SKM-1 (cell line): ENCODE results near the gene CATSPER3.
"Not testable (repeated sequence)": the region's sequence is repeated elsewhere in the genome, so short reads cannot be mapped to it uniquely, and the experiment has no call there.

Experiments used
- DNase-seq: peaks from one replicate; lab custom pipeline; 2025; ENCODE audit not compliant: unreplicated experiment; lab: John Stamatoyannopoulos, UW

Gene CATSPER3

DNA sequence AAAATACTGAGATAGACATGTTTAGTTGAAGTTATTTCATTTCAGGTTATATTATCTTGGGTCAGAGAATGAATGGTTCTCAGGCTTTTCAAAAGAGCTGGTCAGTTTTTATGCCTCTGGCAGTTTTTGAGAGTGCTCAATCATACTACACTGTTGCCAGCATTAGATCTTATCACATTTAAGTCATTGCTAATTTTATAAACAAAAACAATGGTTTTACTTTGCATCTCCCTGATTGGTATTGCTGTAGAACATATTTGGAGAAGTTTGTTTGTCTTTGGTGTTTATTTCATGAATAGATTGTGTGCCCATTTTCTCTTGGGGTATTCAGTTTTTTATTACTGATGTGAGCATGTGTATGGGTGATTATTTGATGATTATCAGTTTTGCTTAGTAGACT is 1.5 kb downstream of the CATSPER3 start:
- DNase-seq: no peak

DNA sequence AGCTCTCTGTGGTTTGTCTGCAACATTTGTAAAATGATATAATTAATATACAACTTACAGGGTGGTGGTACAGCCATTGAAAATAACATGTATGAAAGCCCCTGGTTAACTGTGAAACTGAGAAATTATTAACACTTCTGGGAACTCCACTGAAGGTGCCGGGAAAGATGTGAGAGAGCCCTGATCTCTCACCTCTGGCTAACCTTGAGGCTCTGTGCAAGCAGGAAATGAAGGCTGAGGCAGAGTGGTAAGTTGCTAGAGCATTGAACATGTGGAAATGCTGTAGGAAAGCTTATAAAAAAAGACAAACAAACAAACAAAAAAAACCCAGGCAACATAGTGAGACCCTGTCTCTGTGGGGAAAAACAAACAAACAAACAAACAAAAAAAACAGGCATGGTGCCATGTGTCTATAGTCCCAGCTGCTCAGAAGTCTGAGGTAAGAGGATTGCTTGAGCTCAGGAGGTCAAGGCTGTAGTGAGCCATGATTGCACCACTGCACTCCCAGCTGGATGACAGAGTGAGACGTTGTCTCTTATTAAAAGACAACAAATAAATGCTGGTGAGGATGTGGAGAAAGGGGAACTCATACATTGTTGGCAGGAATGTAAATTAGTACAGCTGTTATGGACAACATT is 7.5 kb downstream of the CATSPER3 start:
- no peak for DNase-seq

DNA sequence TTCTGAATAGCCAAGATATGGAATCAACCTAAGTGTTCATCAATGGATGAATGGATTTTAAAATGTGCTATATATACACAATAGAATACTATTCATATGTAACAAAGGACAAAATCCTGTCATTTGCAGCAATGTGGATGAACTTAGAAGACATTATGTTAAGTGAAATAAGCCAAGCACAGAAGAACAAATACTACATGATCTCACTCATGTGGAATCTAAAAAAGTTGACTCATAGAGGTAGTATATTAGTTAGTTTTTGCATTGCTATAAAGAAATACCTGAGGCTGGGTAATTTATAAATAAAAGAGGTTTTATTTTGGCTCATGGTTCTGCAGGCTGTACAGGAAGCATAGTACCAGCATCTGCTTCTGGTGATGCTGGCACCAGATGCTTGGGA is 8.1 kb downstream of the CATSPER3 start:
- DNase-seq: no peak

DNA sequence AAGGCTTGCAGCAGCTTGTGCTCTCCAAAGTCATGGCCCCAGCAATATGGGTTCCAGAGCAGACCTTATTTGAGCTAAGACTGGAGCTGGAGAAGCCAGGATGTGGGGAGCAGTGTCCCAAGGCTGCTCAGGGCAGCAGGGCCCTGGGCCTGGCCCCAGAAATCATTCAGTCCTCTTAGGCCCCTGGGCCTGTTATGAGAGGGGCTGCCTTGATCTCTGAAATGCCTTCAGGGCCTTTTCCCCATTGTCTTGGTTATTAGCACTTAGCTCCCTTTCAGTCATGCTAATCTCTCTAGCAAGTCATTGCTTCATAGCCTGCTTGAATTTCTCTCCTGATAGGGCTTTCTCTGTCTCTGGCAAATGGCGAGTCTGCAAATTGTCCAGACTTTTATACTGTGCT is 9.1 kb downstream of the CATSPER3 start:
- DNase-seq: no peak

DNA sequence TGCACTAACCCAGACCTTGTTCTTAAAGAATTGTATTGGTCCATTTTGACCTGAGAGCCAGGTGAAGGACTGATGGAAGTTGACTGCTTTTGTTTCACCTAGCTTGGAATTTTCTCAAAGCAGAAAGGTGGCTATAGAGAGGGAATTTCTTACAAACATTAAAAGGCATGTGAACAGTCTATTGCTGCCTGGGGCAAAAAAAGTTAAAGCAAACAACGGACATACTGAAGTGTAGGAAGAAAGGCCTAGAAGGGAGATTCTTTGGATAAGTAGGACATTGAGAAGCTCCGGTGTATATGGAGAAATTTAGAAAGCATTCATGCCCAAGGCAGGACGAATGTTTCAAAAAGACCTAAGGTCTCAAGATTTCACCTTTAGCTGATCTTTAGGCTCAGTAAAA is 11.7 kb downstream of the CATSPER3 start:
- no peak for DNase-seq

DNA sequence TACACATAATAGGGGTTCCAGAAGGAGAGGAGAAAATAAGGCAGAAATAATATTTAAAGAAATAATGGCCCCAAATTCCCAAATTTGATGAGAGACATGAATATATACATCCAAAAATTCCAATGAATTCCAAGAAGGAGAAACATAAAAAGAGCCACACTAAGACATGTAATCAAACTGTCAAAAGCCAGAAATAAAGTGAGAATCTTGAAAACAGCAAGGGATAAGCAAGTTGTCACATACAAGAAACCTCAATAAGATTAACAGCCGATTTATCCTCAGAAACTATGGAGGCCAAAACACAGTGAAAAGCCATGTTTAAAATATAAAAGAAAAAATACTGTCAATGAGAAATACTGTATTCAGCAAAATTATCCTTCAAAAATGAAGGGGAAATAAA is 14.5 kb downstream of the CATSPER3 start:
- DNase-seq: no peak

DNA sequence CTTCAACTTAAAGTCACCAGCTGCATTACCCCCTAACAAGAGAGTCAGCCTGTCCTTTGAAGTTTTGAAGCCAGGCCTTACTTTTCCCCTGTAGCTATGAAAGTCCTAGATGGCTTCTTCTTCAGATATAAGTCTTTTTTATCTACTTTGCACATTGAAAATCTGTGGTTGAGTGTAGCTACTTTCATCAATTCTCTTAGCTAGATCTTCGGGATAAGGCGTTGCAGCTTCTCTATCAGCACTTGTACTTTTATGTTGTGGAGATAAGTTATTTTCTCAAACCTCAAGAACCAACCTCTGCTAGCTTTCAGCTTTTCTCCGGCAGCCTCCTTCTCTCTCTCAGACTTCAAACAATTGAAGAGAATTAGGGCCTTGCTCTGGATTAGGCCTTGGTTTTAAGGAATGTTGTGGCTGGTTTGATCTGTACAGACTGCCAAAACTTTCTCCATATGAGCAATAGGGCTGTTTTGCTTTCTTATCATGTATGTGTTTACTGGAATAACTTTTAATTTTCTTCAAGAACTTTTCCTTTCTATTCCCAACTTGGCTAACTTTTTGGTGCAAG is 21.6 kb downstream of the CATSPER3 start:
- no peak for DNase-seq

DNA sequence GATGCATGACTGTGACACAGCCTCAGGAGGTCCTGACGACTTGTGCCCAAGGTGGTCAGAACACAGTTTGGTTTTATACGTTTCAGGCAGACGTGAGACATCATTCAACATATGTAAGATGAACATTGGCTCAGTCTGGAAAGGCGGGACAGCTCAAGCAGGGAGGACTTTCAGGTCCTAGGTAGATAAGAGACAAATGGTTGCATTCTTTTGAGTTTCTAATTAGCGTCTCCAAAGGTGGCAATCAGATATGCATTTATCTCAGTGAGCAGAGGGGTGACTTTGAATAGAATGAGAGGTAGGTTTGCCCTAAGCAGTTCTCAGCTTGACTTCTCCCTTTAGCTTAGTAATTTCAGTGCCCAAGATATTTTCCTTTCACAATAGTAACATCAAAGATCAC is 22.5 kb downstream of the CATSPER3 start:
- not testable (repeated sequence) for DNase-seq

DNA sequence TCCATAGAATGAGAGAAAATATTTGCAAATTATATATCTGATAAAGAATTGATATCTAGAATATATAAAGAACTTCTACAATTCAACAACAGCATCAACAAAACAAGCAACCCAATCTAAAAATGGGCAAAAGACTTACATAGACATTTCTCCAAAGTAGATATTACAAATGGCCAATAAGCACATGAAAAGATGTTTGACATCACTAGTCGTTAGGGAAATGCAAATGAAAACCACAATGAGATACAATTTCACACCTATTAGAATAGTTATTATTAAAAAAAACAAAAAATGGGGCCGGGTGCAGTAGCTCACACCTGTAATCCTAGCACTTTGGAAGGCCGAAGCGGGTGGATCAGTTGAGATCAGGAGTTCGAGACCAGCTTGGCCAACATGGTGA is 24.4 kb downstream of the CATSPER3 start:
- DNase-seq: no peak

DNA sequence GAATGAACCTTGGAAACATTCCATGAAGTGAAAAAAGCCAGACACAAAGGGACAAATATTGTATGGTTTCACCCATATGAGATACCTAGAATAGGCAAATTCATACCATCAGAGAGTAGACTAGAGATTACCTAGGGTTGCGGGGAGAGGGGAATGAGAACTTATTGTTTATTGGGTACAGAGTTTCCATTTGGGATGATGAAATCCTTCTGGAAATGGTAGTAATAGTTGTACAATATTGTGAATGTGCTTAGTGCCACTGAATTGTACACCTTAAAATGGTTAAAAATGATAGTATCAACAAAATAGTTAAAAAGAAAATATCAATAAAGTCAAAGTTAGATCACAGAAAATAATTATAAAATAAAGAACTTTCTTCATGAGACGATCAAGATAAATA is 25.5 kb downstream of the CATSPER3 start:
- DNase-seq: no peak

DNA sequence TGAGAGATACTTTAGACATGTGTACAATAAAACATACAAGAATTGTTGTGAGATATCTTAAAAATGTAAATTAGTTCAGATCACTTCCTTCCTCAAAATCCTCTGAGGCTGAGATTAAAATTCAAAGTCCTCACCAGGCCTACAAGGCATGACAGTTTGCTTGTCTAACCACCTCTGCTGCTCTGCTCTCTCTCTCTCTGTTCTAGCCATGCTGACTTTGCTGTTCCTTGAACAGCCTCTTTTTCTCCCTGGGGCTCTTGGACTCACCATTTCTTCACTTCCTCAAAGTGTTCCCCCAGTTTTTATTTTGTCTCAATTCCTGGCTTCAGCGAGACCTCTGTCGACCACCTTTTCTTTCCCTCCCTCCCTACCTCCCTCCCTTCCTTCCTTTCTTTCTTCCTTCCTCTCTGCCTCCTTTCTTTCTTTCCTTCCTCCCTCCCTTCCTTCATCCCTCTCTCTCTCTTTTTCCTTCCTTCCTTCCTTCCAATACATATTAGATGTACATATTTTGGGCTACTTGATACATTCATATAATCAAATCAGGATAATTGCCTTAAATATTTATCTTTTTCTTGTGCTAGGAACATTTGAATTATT is 27.0 kb downstream of the CATSPER3 start:
- no peak for DNase-seq

DNA sequence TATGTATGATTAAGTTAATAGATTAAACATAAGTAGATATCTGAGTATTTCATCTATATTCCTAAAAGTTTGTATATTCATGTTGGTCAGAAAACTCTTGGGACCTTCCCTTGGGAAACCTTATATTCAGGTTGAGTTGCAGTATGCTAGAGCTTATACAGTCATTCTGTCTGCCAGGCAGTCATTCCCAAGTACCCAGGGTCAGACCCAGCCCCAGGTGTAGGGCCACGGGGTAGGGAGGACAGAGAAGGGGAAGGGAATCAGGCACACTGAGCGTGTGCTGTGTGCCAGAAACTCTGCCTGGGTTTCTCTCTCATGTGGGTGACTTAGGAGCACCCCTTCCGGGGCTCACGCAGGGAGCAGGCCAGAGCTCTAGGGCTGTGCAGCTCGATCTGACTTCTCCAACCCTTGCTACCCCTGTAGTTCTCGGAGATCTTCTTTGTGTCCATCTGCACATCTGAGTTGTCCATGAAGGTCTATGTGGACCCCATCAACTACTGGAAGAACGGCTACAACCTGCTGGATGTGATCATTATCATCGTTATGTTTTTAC is 28.2 kb downstream of the CATSPER3 start:
- DNase-seq: no peak

DNA sequence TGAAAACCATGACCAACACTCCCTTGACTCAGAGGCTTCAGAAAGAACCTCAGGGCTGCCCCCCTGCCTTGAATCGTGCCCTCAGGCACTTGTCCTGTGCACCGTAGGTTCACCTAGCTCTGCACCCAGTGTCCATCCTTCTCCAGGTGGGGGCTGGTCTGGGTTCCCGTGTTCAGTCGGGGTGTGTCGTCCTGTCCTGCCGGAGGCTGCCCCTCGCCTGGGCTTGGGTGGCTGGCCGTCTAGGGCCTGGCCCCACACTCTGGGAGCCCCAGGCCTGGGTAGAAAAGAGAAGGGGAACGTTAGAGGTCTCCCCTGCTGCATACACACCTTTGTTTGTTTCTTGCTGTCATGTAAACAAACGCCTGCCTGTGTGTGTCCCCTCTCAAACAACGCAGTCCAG is 29.3 kb downstream of the CATSPER3 start:
- DNase-seq: no peak

DNA sequence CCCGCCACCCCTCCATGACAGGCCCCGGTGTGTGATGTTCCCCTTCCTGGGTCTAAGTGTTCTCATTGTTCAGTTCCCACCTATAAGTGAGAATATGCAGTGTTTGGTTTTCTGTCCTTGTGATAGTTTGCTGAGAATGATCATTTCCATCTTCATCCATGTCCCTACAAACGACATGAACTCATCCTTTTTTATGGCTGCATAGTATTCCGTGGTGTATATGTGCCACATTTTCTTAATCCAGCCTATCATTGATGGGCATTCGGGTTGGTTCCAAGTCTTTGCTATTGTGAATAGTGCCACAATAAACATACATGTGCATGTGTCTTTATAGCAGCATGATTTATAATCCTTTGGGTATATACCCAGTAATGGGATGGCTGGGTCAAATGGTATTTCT is 30.4 kb downstream of the CATSPER3 start:
- not testable (repeated sequence) for DNase-seq

DNA sequence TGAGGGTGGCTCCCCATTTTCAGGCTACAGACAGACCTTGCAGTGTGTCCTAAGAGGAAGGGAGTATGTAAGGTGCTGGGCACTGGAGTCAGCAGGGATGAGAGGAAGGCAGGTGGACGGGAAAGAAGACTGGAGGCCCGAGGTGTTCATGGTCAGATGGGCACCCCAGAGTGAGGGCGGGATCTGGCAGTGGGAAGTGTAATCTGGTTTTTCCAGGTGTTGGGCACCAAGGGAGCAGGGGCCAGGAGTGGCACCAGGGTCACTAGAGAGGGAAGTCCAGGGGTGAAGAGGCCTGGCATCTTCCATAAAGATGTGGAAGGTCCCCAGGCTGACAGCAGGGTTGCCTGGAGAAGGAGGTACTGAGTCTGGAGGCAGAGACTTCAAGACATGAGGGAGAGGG is 36.7 kb downstream of the CATSPER3 start:
- DNase-seq: no peak

DNA sequence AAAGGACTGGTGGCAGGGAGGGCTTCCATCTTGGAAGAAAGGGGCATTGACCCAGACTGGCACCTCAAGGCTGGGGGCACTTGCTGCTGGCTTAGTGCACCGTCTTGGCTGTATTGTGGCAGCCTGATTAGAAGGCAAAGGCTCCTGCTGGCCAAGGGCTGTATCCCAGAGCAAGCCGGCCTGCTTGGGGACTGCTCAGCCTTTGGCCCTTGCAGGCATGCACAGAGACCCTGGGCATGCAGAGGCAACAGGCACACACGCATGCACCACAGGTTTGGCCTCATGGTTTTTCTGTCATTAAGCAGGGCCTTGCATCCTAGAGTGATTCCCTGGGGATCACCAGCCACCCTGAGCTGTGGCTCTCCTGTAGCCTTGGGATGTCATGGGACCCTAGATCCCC is 37.4 kb downstream of the CATSPER3 start:
- no peak for DNase-seq

DNA sequence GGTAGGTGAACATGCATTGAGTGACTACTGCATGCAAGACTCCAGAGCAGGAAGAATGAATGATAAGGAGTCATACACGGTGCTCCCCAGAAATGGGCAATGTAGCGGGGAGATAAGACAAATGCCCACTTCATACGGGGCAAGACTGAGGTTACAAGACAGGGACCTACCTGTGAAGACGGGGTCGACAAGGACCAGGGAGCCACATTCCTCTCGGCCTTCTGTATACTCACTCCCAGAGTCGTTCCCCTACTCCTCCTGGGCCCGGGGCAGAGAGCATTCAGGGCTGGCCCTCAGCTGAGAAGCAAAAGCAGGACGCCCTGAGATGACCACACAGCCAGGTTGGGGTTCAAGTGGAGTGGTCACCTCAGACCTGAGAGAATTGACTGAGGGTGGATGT is 39.6 kb downstream of the CATSPER3 start:
- no peak for DNase-seq

DNA sequence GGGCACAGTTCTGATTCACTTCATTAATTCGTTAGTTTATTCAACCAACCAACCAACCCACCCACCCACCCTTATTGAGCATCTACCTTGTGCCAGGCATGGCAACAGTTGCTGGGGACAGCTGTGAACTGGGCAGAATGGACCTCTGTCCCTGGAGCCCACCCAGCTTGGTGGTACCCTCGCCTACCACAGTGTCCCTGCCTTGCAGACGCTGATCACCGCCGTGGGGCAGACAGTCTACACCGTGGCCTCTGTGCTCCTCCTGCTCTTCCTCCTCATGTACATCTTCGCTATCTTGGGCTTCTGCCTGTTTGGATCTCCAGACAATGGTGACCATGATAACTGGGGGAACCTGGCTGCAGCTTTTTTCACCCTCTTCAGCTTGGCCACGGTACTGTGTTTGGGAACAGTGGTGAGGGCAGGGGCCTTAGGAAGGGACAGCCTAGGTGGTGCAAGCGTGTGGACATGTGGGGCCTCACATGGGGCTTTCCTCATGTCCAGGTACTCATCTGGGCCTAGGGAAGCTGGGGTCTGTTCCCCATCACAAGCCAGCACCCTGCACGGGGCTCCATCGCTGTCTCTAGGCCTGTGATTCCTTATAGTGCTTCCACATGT is 40.1 kb downstream of the CATSPER3 start:
- DNase-seq: no peak

DNA sequence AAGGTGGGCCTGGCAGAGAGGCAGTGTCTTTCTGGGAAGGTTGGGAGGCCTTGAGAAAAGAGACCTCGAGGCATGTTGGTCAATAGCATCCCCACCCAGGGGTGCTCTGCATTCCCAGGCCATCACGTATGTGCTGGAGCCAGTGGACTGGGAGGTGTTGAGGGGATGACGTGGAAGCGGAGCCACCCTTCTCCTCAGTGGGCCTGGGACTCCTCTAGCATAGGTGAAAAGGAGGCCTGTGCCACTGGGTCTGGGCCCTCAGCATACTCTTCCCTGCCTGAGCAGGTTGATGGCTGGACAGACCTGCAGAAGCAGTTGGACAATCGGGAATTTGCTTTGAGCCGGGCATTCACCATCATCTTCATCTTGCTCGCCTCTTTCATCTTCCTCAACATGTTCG is 40.8 kb downstream of the CATSPER3 start:
- DNase-seq: no peak

DNA sequence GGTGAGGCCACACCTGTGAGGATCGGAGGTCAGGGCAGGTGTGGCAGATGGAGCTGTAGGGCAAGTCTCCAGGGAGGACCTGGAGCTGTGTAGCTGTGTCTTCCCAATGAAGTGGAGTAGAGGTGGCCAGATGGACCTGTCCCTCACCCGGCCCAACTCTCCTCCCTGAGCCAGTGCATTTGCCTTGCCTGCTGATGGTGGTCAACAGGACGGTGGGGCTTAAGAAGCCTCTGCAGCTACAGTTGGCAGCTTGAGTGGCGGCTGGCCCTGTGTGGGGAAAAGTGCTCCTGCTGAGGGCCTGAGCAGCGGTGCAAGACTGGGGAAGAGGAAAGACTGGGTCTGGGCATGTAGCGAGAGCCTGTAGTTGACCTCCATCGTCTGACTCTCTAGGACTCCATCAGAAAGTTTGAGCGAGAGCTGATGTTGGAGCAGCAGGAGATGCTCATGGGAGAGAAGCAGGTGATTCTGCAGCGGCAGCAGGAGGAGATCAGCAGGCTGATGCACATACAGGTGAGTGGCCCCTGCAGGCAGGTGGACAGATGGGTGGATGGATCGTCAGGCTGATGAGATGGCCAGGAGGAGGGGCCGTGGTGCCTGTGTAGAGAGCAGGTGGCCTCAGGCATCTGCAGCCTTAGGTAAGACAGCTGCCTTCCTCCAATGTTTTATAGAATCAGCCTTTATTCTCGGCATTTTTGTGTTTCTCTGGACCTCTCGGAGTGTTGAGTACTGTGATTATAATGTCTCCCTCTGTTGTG is 41.5 kb downstream of the CATSPER3 start:
- DNase-seq: no peak

DNA sequence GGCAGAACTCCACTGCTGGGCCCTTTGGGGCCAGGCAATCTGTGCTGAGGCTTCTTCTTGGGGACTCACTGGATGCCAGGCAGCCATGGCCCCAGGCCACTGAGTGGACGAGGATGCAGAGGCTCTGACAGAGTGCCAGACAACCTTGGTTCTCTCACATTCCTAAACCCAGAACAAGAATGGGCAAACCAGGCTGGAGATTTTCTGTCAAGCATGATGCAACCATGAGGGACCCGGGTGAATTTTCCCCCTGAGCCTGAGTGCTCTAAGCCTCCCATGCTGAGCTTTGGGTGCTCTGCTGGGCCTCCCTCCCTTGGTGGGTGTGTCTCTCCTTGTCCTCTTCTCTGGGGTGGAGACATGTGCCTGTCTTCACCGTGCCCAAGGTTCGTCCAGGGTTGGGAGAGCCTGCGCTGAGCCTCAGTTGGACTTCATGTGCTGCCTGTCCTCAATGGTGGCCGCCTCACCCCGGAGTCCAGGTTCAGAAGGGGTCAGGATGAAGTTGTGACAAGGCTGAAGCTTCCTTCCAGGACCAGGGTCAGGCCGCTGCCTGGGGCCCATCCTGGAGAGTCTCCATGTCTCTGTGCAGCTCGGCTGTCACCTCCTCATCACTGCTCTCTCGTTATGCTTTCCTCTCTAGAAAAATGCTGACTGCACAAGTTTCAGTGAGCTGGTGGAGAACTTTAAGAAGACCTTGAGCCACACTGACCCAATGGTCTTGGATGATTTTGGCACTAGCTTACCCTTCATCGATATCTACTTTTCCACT is 42.2 kb downstream of the CATSPER3 start:
- DNase-seq: no peak
